Stimulated activated effector memory CD8-positive, alpha-beta T cell treated with anti-CD3 and anti-CD28 coated beads, Interleukin-12 subunit alpha, Interleukin-12 subunit beta, amount 100 ng/mL, for 72 hours (primary cell): ENCODE data around the gene JAK1.

Source experiments
- ATAC-seq: fragments of 150-1000 bp; cut with Tn5 transposase; 2 replicates; pipeline ENCODE4 v1.10.0; 2021
- DNase-seq, 2 donors: peaks; one replicate each; pipeline ENCODE4 v3.0.0; 2021 to 2022; ENCODE audit warnings: low spot score in 2 of 2
- H3K27ac Mint-ChIP-seq: one replicate; pipeline ENCODE4 v1.8.0; 2022; ENCODE audit warnings: mild to moderate bottlenecking, mixed read lengths
- H3K36me3 Mint-ChIP-seq: one replicate; pipeline ENCODE4 v1.8.0; 2022; ENCODE audit warnings: mild to moderate bottlenecking, mixed read lengths
- H3K4me1 Mint-ChIP-seq: one replicate; pipeline ENCODE4 v1.8.0; 2022; ENCODE audit warnings: mixed read lengths
- H3K4me3 Mint-ChIP-seq: one replicate; pipeline ENCODE4 v1.8.0; 2022; ENCODE audit warnings: mild to moderate bottlenecking, mixed read lengths
- H3K9me3 Mint-ChIP-seq: one replicate; pipeline ENCODE4 v1.8.0; 2022; ENCODE audit warnings: mixed read lengths

The JAK1 gene

GRCh38 chr1:64965366-64966157 lies 787 bp downstream of the JAK1 start:
- H3K36me3 Mint-ChIP-seq, result peaks cover 34% of the 10 kb centered on the region
- peak overlapping the region; percentile 83 for H3K27ac Mint-ChIP-seq
- DNase-seq (peak; percentile 54 to 84), ATAC-seq (peak; percentile 75)
- peaks cover 58% of the 10 kb centered on the region for H3K4me1 Mint-ChIP-seq
- H3K4me3 Mint-ChIP-seq, result peak overlapping the region; percentile 86
- H3K9me3 Mint-ChIP-seq, result no peaks in the 10 kb centered on the region

DNA sequence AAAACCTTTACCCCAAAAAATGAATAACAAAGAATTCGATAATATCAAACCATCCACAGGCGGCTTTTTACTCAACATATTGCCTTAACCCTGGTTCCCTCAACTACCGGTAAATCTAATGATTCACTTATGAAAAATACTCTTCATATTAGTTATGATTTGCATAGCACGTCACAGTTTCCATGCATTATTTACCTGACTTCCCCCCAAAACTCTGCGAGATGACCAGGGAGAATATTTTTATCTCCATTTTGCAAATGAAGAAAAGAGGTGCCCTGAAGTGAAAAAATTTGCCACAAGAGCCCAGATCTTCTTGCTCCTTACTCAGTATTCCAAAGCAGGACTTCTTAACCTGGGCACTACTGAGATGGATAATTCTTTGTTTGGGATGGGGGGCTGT lies 2.9 kb downstream of the JAK1 start:
- Mint-ChIP-seq H3K4me1 (peaks cover 65% of the 10 kb centered on the region), H3K9me3 (no peaks in the 10 kb centered on the region), H3K36me3 (peaks cover 35% of the 10 kb centered on the region), H3K27ac (peak overlapping the region; percentile 83), H3K4me3 (peak overlapping the region; percentile 86)
- DNase-seq (no peak), ATAC-seq (no peak)

DNA sequence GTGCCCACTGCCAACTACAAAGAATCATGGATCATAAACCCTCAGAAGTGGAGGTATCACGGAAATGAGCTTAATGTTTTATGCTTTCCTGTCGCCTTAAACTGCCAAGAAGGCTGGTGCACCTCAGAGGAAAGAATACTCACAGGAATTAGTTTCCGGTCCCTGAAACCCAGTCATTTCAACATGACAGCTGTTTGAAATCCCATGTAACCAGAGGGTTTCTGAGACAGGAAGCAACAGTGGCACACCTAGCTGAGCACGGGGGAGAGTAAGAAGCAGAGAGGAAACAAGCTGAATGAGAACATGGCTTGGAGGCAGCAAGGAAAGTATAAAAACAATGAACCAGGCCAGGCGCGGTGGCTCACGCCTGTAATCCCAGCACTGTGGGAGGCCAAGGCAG lies 3.9 kb downstream of the JAK1 start:
- DNase-seq, result no peak
- no peak for ATAC-seq
- Mint-ChIP-seq H3K27ac (peak overlapping the region; percentile 83), H3K4me1 (peaks cover 62% of the 10 kb centered on the region), H3K9me3 (no peaks in the 10 kb centered on the region), H3K4me3 (peak overlapping the region; percentile 86), H3K36me3 (peaks cover 35% of the 10 kb centered on the region)

DNA sequence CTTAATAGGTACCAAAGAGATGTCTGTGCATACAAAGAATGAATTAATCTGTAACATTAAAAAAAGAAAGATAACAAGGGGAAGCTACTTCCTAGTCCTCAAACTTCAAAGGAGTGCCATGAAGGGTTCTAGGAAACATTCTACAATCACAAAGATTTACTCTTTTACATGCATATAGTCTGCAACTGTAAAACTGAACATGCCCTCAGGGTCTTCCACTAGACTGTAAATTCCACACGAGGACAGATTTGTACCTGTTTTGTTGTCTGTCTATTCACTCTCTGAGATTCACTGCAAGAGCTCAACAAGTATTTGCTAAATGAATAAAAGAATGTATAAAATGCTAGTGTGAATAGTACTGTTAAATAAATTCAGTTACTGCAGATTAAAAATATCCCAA lies 4.4 kb downstream of the JAK1 start:
- Mint-ChIP-seq H3K27ac (peak overlapping the region; percentile 40), H3K9me3 (no peaks in the 10 kb centered on the region), H3K4me1 (peaks cover 57% of the 10 kb centered on the region), H3K4me3 (peak overlapping the region; percentile 86), H3K36me3 (peaks cover 33% of the 10 kb centered on the region)
- ATAC-seq (no peak), DNase-seq (no peak)

GRCh38 chr1:64960731-64961130 lies 5.6 kb downstream of the JAK1 start:
- Mint-ChIP-seq H3K4me1 (peaks cover 55% of the 10 kb centered on the region), H3K9me3 (no peaks in the 10 kb centered on the region), H3K27ac (peak overlapping the region; percentile 40), H3K36me3 (peaks cover 27% of the 10 kb centered on the region), H3K4me3 (peak overlapping the region; percentile 86)
- peak; percentile 79 for ATAC-seq
- DNase-seq, result no peak

DNA sequence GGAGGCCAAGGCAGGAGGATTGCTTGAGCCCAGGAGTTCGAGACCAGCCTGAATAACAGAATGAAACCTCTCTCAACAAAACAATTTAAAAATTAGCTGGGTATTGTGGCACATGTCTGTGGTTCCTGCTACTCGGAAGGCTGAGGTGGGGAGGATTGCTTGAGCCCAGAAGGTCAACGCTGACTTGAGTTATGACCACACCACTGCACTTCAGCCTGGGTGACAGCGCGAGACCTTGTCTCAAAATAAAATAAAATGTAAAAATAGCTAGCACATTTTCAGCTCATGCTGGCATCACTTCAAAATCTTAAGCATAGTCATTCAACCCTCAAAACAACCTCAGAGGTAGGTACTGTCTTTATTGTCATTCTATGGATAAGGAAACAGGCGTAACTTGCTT lies 6.4 kb downstream of the JAK1 start:
- Mint-ChIP-seq H3K4me3 (peak overlapping the region; percentile 86), H3K36me3 (peaks cover 20% of the 10 kb centered on the region), H3K9me3 (no peaks in the 10 kb centered on the region), H3K4me1 (peaks cover 53% of the 10 kb centered on the region), H3K27ac (peak overlapping the region; percentile 40)
- no peak for ATAC-seq
- no peak for DNase-seq

DNA sequence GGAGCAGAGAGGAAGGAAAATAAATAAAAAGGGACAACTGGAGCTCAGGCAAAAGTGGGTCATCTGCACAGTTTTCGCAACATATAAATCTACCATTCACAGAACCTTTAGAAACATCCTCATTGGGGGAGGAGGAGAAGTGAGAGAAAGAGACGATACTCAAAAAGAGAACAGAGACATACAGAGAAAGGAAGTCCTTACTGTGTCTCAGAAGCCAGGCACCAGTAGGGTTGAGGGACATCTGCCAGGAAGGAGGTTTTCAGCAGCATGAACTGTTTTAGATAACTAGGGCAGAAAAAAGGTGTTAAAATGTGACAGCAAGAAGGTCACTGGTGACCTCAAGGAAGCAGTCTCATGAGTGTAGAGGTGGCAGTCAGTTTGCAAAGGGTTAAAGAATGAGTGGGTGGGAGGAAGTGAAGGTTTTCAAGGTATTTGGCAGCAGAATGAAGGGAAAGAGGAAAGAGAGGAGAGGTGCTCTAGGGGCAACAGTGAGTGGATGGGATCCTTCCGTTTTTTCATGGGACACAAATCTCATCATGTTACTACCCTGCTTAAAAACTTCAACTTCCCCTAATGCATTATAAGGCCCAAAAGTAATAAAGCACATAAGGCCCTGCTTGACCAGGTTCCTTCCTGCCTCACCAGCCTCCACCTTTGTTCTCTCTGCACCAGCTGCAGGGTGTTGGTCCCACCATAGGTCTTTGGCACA lies 9.5 kb downstream of the JAK1 start:
- Mint-ChIP-seq H3K4me1 (peaks cover 35% of the 10 kb centered on the region), H3K9me3 (no peaks in the 10 kb centered on the region), H3K36me3 (peaks cover 5% of the 10 kb centered on the region), H3K4me3 (no peak overlapping the region), H3K27ac (no peak overlapping the region)
- DNase-seq, result peak in 1 of 2 donors; percentile 72
- peak; percentile 88 for ATAC-seq

GRCh38 chr1:64956010-64956640 lies 10.2 kb downstream of the JAK1 start:
- DNase-seq (no peak), ATAC-seq (peak; percentile 46)
- H3K36me3 Mint-ChIP-seq, result peaks cover 5% of the 10 kb centered on the region
- H3K9me3 Mint-ChIP-seq, result no peaks in the 10 kb centered on the region
- H3K4me1 Mint-ChIP-seq, result peaks cover 31% of the 10 kb centered on the region
- H3K4me3 Mint-ChIP-seq, result no peak overlapping the region
- no peak overlapping the region for H3K27ac Mint-ChIP-seq

GRCh38 chr1:64955097-64956009 lies 11.0 kb downstream of the JAK1 start:
- Mint-ChIP-seq H3K4me3 (no peak overlapping the region), H3K27ac (no peak overlapping the region), H3K36me3 (no peaks in the 10 kb centered on the region), H3K4me1 (peaks cover 31% of the 10 kb centered on the region), H3K9me3 (no peaks in the 10 kb centered on the region)
- ATAC-seq, result no peak
- no peak for DNase-seq

DNA sequence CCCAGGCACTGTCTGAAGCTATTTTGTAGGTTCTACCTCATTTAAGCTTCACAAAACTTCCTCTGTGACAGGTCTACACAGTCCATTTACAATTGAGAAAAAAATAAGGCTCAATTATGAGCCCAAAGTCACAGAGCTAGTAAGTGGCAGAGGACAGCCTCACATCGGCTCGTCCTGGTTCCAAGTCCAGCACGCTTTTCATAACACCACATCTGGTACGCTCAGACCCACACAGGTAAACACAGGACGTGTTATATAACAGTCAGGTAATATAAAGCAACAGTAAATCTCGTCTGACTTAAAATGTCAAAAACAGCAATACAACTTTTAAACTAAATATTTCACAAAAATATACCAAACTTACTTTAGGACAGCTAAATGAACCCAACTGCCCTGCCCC lies 13.1 kb downstream of the JAK1 start:
- no peak overlapping the region for H3K4me3 Mint-ChIP-seq
- peaks cover 40% of the 10 kb centered on the region for H3K4me1 Mint-ChIP-seq
- no peaks in the 10 kb centered on the region for H3K9me3 Mint-ChIP-seq
- ATAC-seq (no peak), DNase-seq (no peak)
- no peaks in the 10 kb centered on the region for H3K36me3 Mint-ChIP-seq
- no peak overlapping the region for H3K27ac Mint-ChIP-seq

DNA sequence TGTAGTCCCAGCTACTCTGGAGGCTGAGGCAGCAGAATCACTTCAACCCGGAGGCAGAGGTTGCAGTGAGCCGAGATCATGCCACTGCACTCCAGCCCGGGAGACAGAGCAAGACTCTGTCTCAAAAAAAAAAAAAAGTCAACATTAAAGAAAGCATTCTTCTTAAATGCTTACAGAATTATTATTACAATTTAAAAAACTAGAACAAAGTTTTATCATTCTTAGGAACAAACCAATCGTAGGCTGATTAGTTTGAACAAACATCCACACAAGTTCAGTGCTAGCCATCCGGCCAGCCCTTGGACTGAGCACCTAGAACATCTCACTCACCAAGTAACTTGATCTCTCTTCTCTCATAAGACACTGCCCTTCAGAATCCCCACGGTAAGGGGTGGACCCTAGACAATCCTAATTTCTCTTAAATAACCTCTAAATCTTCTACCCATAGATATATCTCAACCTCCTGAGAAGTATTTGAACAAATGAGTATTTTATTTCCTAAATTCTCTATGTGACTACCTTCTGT lies 16.0 kb downstream of the JAK1 start:
- DNase-seq, result no peak
- no peak for ATAC-seq
- no peaks in the 10 kb centered on the region for H3K36me3 Mint-ChIP-seq
- H3K27ac Mint-ChIP-seq, result peak overlapping the region; percentile 68
- H3K4me3 Mint-ChIP-seq, result peak overlapping the region; percentile 2
- no peaks in the 10 kb centered on the region for H3K9me3 Mint-ChIP-seq
- H3K4me1 Mint-ChIP-seq, result peaks cover 57% of the 10 kb centered on the region

DNA sequence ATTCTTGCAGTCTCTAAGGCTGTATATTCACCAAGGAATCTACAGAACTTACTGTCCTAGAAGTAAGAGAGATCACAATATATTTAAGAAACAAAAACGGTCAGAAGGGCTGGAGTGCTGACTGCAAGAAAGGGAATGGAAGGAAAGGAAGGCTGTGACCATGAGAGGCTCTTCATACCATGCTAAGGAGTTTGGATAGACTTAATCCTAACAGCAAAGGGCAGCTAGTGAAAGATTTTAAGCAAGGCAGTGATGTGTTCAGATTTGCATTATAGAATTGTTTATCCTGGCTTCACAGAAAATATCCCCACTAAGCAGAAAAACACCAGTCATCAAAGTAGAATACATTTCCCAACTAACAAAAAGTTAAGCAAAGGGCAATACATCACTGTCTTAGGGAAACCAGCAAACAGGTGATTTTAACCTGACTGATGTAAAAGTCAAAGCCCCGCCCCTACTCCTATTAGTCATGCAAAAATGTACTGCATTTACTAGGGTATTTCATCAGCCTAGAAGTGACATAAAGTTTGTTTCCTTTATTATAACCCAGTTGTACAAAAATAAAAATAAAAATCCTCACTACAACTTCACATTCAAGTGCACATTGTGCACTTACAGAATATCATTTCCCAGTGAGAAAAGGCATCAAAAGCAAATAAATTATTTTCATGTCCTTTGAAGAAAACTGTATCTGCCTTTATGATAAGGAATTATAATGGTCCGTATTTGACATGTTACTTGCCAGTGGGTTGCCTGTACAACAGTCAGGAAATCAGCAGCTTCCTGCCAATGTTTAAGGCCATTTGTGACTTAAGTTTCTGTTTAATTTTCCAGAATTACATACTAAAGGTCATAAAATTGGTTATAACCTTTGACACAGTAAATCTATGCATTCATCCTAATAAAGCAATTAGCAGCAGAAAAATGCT lies 17.2 kb downstream of the JAK1 start:
- Mint-ChIP-seq H3K27ac (peak overlapping the region; percentile 70), H3K4me3 (no peak overlapping the region), H3K9me3 (no peaks in the 10 kb centered on the region), H3K4me1 (peaks cover 61% of the 10 kb centered on the region), H3K36me3 (no peaks in the 10 kb centered on the region)
- DNase-seq, result no peak
- ATAC-seq, result peak; percentile 92

DNA sequence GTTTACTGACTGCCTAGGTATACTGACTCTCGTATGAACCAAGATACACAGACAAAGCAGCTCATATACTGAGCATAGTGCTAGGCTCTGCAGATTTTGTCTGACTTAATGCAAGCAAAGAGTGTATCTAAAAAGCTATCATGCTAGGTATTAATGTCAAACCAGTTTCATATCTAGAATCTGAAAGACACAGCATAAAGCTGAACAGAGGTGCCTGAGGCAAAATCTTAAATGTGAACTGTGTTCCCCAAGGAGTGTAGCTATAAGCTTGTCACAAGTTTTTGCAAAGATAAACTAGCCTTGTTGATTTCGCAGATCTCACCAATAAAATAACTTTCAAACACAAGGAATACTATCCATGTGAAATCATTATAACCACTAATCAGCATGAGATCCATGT lies 18.1 kb downstream of the JAK1 start:
- H3K4me3 Mint-ChIP-seq, result no peak overlapping the region
- H3K4me1 Mint-ChIP-seq, result peaks cover 64% of the 10 kb centered on the region
- H3K9me3 Mint-ChIP-seq, result no peaks in the 10 kb centered on the region
- no peaks in the 10 kb centered on the region for H3K36me3 Mint-ChIP-seq
- ATAC-seq, result no peak
- DNase-seq, result no peak
- H3K27ac Mint-ChIP-seq, result peak overlapping the region; percentile 70

GRCh38 chr1:64946916-64947315 lies 19.4 kb downstream of the JAK1 start:
- H3K4me3 Mint-ChIP-seq, result no peak overlapping the region
- ATAC-seq, result no peak
- no peaks in the 10 kb centered on the region for H3K9me3 Mint-ChIP-seq
- peaks cover 62% of the 10 kb centered on the region for H3K4me1 Mint-ChIP-seq
- H3K36me3 Mint-ChIP-seq, result no peaks in the 10 kb centered on the region
- H3K27ac Mint-ChIP-seq, result no peak overlapping the region
- no peak for DNase-seq
